GM19025 (cell line): ENCODE data around the gene KLK5.

ENCODE experiments used
- ATAC-seq: cut with Tn5 transposase; IDR thresholded peaks from one replicate; pipeline ENCODE4 v1.9.1; 2021; ENCODE audit warnings: mild to moderate bottlenecking, low read depth, moderate library complexity; ENCODE audit not compliant: unreplicated experiment

Gene KLK5

GRCh38 chr19:50925734-50926133 lies 27.1 kb downstream of the KLK5 start:
- ATAC-seq, result no peak

DNA sequence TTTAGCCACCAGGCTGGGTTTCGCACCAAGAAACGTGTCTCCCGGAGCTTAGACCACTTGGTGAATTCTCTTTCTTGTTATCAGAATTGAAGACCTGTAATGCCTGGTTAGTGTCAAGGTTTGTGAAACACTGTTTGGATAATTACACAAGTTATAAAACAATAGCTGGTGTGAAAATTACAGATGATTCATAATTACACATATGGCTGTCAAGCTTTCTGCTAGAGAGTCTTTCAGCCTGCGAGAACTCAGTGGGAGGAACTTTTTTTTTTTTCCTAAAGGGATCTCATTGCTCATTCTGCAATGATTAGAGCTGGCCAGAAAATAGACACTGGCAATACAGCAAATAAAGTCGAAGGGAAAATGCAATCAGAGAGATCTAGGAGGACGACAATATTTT lies 28.3 kb downstream of the KLK5 start:
- ATAC-seq, result no peak

DNA sequence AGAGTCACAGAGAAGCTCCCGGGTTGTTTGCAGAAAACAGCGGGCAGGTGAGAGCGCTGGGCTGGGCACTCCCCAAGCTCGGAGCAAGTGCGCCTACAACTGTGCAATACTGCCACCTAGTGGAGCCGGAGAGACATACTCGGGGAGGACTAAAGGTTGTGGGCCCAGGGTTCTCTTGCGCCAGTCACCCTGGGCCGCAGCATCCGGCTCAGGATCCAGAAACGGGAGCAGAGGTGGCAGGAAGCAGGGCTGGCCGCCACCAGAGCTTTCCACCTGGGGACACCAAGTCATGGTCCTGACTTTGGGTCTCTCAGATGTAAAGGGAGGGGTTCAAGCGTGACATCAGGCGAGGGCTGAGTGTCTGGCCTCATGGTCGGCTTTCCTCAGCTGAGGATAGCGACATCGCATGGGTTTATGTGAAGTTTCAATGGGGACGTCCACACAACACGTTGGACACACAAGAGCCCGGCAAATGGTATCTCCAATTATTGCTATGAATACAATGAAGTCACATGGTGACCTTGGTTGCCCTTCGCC lies 30.5 kb downstream of the KLK5 start:
- no peak for ATAC-seq

DNA sequence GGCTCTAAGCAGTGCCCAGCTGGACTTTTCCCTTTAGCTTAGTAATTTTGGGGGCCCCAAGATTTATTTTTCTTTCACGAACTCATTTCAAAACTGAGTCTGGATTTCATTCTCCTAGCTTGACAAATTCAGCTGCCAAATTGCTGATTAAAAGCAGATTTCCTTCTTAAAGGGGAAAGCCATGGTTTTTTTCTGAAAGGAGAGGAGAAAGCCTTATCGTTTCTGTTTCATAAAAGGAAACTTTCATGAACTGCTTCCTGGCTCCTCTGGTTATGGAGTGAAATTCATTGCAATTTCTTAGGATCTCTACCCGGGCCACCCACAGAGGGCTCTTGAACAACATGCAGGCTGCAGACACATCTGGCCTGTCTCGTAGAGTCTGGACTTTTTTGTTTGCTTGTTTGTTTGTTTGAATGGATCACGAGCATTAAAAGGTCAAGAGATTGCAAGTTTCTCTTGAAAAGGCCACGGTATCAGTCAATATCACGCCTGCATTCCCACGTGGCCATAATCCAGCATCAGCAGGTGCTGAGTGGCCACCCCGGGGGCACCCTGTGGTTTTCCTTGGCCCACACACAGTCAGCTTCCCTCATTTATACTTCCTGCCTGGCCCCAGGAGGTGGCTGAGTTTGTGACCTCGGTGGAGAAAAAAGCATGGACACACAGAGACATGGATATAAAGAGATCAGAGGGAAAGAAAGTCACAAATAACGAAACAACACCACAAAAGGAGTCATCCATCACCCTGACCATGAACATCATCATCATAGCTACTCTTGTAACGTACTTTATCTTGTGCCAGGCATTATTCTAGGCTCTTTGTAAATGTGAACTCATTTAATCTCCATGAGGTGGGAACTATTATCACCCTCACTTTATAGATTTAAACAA lies 31.2 kb downstream of the KLK5 start:
- no peak for ATAC-seq

DNA sequence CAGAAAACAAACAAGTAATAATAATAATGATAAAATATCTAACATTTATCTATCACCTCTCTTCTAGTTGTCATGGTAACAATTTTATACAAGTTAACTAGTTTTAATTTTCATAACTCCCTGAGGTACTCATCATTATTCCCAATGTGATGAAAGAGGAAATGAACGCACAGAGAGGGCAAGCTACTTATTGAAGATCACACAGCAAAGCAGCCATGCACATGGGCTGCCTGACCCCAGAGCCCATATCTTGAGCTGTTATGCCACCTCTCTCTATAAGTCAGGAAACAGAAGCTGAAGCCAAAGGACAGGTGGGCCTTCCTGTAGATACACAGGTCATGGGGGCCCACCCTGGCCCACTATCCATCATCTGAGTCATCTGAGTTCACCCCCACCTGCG lies 36.8 kb downstream of the KLK5 start:
- no peak for ATAC-seq

DNA sequence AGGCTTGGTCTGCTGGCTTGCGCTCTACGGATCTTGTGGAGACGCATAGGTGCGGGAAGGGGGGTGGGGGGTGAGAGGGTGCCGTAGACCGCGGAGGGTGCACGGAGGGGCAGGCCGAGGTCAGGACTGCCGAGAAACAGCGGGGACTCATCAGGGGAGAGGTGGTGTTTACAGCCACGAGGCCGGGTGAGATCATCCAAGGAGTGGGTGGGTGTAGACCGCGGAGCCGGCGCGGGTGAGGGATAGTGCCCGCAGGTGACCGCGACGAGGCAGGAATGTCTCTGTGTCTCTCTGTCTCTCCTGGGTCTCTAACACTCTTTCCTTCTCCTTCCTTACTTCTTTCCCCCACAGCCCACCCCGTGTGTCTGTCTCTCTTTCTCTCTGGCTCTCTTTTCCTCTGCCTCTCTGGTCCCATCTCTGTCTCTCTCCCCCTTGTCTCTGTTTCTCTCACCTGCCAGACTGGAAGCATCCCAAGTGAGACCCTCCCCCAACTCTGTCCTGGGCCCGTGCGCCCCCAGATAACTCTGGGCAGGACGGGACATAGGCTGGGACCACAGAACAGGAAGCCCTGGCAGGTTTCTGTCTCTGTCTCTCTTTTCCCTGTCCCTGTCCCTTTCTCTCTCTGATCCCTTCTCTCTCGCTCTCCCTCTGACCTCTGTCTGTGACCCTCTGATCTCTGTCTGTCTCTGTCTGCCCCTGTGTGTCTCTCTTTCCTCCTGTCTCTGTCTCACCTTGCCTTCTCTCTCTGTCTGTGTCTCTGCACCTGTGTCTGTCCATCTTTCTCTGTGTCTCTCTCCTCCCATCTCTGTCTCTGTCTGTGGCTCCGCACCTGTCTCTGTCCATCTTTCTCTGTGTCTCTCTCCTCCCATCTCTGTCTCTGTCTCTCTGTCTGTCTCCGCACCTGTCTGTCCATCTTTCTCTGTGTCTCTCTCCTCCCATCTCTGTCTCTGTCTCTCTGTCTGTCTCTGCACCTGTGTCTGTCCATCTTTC lies 39.8 kb downstream of the KLK5 start:
- ATAC-seq, result no peak

DNA sequence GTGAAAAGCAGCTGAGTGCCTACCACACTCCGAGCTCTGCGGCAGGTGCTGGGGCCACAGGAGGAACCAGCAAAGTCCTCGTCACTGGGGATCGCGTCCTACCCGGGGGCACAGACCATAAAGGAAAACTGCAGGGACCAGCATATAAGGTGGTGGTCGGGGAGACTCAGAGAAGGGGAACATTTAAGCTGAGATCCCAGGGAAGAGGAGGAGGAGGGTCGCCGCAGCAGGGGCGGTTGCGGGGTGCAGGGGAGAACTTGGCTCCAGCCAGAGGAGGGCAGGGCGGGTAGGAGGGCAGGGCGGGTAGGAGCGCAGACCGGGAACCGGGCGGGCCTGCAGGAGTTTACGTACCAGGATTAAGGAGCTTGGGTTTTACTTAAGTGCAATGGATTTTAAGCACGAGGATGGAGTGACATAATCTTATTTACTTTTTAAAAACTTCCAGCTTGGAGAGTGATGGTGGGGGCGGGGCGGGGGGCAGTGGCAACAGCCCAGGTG lies 40.7 kb downstream of the KLK5 start:
- ATAC-seq, result no peak

DNA sequence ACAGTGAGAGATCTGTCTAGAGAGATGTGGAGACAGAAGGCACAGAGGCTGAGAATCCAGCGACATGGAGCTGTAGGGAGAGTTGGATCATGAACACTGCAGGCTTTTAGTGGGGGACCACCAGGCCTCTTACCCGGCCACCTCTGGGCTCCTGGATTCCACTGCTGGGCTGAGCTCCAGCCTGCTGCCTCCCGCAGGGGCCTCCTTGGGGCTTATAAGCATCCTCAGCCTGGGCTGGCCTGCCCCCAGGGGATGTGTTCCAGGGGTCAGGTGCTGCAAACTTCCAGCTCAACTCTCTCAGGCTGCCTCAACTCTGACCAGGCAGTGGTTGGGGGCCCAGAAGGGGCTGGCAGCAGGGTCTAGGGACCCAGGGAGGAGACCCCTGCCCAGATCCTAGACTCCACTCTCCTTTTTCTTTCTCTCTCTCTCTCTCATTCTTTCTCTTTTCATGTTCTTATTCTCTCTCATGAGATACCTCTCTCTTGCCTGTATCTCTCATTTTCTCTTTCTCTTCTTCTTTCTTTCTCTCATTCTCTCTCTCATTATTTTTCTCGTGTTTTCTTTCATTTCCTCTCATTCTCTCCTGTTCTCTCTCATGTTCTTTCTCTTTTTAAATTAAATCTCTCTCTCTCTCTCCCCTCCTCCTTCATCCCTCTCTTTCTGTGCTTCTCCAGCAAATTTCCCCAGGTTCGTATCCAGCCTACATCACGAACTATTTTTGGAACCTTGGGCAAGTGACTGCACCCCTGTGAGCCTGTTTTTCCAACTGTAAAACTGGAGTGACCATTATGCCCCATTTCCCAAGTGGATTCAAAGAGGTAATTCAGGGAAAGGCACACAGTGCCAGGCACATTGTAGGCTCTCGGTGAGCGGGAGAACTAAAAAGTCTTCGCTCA lies 41.4 kb downstream of the KLK5 start, which contains the start of gene KLK4:
TSS of gene KLK4 (minus strand) at position 190 of the 896 bp plus-strand sequence. CDS start 657 bp downstream, outside the sequence.
- ATAC-seq, result no peak

GRCh38 chr19:50910722-50911121 lies 42.1 kb downstream of the KLK5 start:
- ATAC-seq, result no peak

- ATAC-seq, result no peak
Observed at GRCh38 chr19:50909240-50910070, 43.4 kb downstream of the KLK5 start.

GRCh38 chr19:50908336-50908735 lies 44.5 kb downstream of the KLK5 start:
- ATAC-seq, result no peak

DNA sequence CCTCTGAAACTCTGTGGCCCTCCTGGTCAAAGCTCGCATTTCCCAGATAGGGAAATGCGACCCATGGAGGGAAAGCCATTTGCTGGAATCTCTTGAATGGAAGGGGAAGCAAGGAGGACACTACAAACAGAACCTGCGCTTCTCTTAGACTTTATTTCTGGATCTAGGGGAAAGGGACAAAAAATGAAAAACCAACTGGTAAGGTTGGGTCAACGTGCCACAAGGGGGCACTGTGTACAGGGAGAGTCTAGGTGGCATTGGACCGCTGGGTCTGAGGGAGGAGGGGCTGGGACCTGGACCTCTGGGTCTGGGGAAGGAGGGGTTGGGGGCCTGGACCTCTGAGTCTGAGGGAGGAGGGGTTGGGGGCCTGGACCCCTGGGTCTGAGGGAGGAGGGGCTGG lies 46.6 kb downstream of the KLK5 start:
- ATAC-seq, result no peak

DNA sequence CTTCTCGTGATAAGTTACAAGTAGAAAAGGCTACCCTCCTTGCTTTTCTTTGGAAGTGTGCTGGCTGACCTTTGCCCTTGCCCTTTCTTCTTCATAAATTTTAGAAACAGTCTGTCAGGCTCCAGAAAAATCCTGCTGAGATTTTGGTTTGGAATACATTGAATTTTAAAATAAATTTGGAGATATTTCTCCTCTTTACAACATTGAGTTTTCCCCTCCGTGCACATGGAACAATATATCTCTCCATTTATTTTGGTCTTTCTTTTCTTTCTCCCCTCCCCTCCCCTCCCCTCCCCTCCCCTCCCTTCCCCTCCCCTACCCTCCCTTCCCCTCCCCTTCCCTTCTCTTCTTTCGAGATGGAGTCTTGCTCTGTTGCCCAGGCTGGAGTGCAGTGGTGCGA lies 50.2 kb downstream of the KLK5 start:
- ATAC-seq, result no peak

DNA sequence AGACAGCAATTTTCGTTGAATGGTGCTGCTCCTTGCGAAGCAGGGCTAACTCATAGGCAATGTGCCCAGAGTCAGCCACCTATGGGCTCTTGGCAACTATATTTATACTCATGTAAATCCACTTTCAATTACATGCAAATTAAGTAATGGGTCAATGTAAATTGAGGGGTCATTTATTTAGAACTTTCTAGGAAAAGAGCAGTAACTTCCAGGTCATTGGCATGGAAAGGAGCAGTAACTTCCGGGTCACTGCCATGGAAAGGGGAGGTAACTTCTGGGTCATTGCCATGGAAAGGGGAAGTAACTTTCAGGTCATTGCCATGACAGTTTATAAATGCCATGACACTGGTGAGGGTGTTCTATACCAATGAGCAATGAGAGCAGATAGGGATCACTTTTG lies 53.3 kb downstream of the KLK5 start:
- ATAC-seq, result no peak

- no peak for ATAC-seq
Observed at GRCh38 chr19:50898018-50898417, 54.8 kb downstream of the KLK5 start.

DNA sequence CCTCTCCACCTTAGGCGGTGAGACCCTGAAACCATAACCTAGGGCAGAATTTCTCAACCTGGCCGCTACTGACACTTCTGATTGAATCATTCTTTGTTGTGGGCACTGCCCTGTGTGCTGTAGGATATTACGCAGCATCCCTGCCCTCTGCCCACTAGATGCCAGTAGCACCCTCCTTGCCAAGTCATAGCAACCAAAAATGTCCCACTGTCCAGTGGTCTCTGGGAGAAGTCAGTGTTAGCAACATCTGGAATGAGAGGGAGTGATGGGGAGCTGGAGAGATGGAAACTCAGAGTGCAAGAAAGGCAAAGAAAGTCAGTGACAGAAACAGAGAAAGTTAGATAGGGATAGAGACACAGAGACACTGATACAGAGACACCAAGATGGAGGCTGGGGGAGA lies 55.2 kb downstream of the KLK5 start:
- ATAC-seq, result no peak

- peak; percentile 6 for ATAC-seq
Observed at GRCh38 chr19:50897191-50897607, 55.6 kb downstream of the KLK5 start.

DNA sequence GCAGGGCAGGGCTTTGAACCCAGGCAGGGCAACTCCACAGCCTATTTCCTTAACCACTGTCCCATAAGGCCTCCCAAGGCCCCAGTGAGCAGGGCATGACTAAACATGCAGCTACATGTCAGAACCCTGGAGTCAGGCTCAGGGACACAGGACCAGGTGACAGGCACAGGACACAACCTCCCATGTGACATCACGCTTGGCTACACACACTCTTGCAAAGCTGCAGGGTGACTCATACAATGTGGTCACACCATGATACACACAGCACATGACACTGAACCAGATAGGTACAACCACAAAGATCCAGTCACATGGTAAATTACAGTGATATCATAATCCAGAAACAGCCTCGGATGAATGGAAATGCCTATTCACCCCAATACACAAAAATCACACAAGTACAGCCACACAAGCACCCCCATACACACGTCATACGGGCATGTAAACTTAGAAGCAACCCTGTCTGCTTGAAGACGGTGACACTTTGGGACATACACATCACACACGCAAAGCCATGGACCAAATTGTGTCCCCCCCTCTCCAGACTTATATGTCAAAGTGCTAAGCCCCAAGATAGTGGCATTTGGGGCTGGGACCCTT lies 56.1 kb downstream of the KLK5 start:
- peak; percentile 86 for ATAC-seq
